Endothelial cell (in vitro differentiated cells): ENCODE results near the gene NNT. TPM values are rescaled to one million over a fixed set of nuclear protein-coding genes. Genes with fewer than 3 reads are reported as not detected.

Experiments used
- DNase-seq: peaks from one replicate; pipeline ENCODE4 v3.0.0; 2021; ENCODE audit warnings: low spot score
- H3K27ac Mint-ChIP-seq: one replicate; pipeline ENCODE4 v1.8.0; 2021; ENCODE audit warnings: mixed read lengths, inconsistent platforms; ENCODE audit not compliant: unreplicated experiment
- H3K27me3 Mint-ChIP-seq: one replicate; pipeline ENCODE4 v1.8.0; 2021; ENCODE audit warnings: mild to moderate bottlenecking, moderate library complexity, mixed read lengths, inconsistent platforms; ENCODE audit not compliant: unreplicated experiment
- H3K36me3 Mint-ChIP-seq: one replicate; pipeline ENCODE4 v1.8.0; 2021; ENCODE audit warnings: mild to moderate bottlenecking, low read depth, mixed read lengths, inconsistent platforms; ENCODE audit not compliant: unreplicated experiment
- H3K4me1 Mint-ChIP-seq: one replicate; pipeline ENCODE4 v1.8.0; 2021; ENCODE audit warnings: mild to moderate bottlenecking, mixed read lengths, inconsistent platforms; ENCODE audit not compliant: unreplicated experiment
- H3K4me3 Mint-ChIP-seq: one replicate; pipeline ENCODE4 v1.8.0; 2021; ENCODE audit warnings: mild to moderate bottlenecking, mixed read lengths, inconsistent platforms; ENCODE audit not compliant: unreplicated experiment
- H3K9me3 Mint-ChIP-seq: one replicate; pipeline ENCODE4 v1.8.0; 2021; ENCODE audit warnings: mixed read lengths, inconsistent platforms; ENCODE audit not compliant: unreplicated experiment
- CTCF ChIP-seq: fragments of 200-600 bp; sonication (generic); IDR thresholded peaks from one replicate; pipeline ENCODE4 v1.5.0; 2021; ENCODE audit warnings: antibody characterized with exemption; ENCODE audit not compliant: unreplicated experiment
- total RNA-seq: library from RNA; stranded (reverse); fragmentation: NEBNext Ultra II Directional; extraction: Animal tissue kit (Norgen Biotek cat#: 25700); gene quantifications from one replicate; pipeline ENCODE4 v1.2.1, GENCODE V29; 2021; ENCODE audit not compliant: unreplicated experiment

The NNT gene
- total RNA-seq, 1 donor from 2014 or later, result 21.7 TPM

GRCh38 chr5:43616535-43616934, 13.6 kb downstream of the NNT start:
- no peak for DNase-seq
- peaks cover 1% of the 10 kb centered on the region for H3K27me3 Mint-ChIP-seq
- no peak overlapping the region for H3K4me3 Mint-ChIP-seq
- H3K9me3 Mint-ChIP-seq, result no peaks in the 10 kb centered on the region
- H3K27ac Mint-ChIP-seq, result no peak overlapping the region
- TF ChIP-seq CTCF, result no peak
- H3K4me1 Mint-ChIP-seq, result no peaks in the 10 kb centered on the region
- no peaks in the 10 kb centered on the region for H3K36me3 Mint-ChIP-seq

- DNase-seq, result no peak
- H3K27me3 Mint-ChIP-seq, result peaks cover 1% of the 10 kb centered on the region
- no peak overlapping the region for H3K27ac Mint-ChIP-seq
- no peaks in the 10 kb centered on the region for H3K9me3 Mint-ChIP-seq
- no peak for TF ChIP-seq CTCF
- H3K4me3 Mint-ChIP-seq, result no peak overlapping the region
- H3K4me1 Mint-ChIP-seq, result no peaks in the 10 kb centered on the region
- no peaks in the 10 kb centered on the region for H3K36me3 Mint-ChIP-seq
Measured at GRCh38 chr5:43619380-43619779, 16.4 kb downstream of the NNT start.

- H3K27ac Mint-ChIP-seq, result no peak overlapping the region
- H3K27me3 Mint-ChIP-seq, result peaks cover 1% of the 10 kb centered on the region
- H3K4me3 Mint-ChIP-seq, result no peak overlapping the region
- H3K36me3 Mint-ChIP-seq, result no peaks in the 10 kb centered on the region
- no peak for TF ChIP-seq CTCF
- no peaks in the 10 kb centered on the region for H3K9me3 Mint-ChIP-seq
- no peak for DNase-seq
- no peaks in the 10 kb centered on the region for H3K4me1 Mint-ChIP-seq
Measured at GRCh38 chr5:43619911-43620310, 16.9 kb downstream of the NNT start.

GRCh38 chr5:43620944-43621505, 18.0 kb downstream of the NNT start:
- no peaks in the 10 kb centered on the region for H3K36me3 Mint-ChIP-seq
- DNase-seq, result no peak
- no peak for TF ChIP-seq CTCF
- peaks cover 1% of the 10 kb centered on the region for H3K27me3 Mint-ChIP-seq
- H3K9me3 Mint-ChIP-seq, result no peaks in the 10 kb centered on the region
- no peaks in the 10 kb centered on the region for H3K4me1 Mint-ChIP-seq
- no peak overlapping the region for H3K4me3 Mint-ChIP-seq
- no peak overlapping the region for H3K27ac Mint-ChIP-seq

- no peak for DNase-seq
- TF ChIP-seq CTCF, result no peak
- Mint-ChIP-seq H3K4me1 (no peaks in the 10 kb centered on the region), H3K27ac (no peak overlapping the region), H3K36me3 (no peaks in the 10 kb centered on the region), H3K27me3 (peaks cover 1% of the 10 kb centered on the region), H3K4me3 (no peak overlapping the region), H3K9me3 (no peaks in the 10 kb centered on the region)
Measured at GRCh38 chr5:43622074-43622473, 19.1 kb downstream of the NNT start.
